ENCODE results near the gene FAM114A1. TPM values are rescaled to one million over a fixed set of nuclear protein-coding genes. Genes with fewer than 3 reads are reported as not detected.

Gene FAM114A1
- total and polyA plus RNA-seq, 2 of the 8 experiments (the other 6 are each of a cell fraction or from before 2014, with no cell fraction given) = 9.5 to 12.0 TPM

GRCh38 chr4:38983291-38983690 lies 115.7 kb downstream of the FAM114A1 start:
- Histone ChIP-seq H4K8ac (ENCODE audit: extremely low read depth, insufficient read depth, low read length) (no peak overlapping the region), H3K23me2 (ENCODE audit: low read depth, low read length) (no peaks in the 10 kb centered on the region), H3K4me3 (ENCODE audit: extremely low read depth in 1 of 4, insufficient read depth in 2 of 4, low read depth in 3 of 4, low read length in 4 of 4) (no peak overlapping the region), H3K4ac (replicated peaks; ENCODE audit: insufficient read length, low read depth, low read length) (no peak overlapping the region), H3K36me3 (ENCODE audit: control insufficient read depth in 2 of 4, insufficient read depth in 4 of 4, low read length in 3 of 4) (no peaks in the 10 kb centered on the region), H3K27ac (ENCODE audit: low read depth, low read length) (no peak overlapping the region), H3K14ac (ENCODE audit: insufficient read length) (no peak overlapping the region), H3K79me2 (ENCODE audit: control insufficient read depth in 1 of 2, insufficient read depth in 2 of 2, low read length in 2 of 2) (no peaks in the 10 kb centered on the region), H3K9me3 (ENCODE audit: insufficient read depth in 2 of 2, low read depth in 1 of 2, low read length in 1 of 2) (no peaks in the 10 kb centered on the region), H2BK12ac (ENCODE audit: low read depth, low read length) (no peak overlapping the region), H4K20me1 (replicated peaks in 1 of 2; ENCODE audit: control insufficient read depth in 1 of 2, insufficient read depth in 2 of 2, low read length in 2 of 2) (no peaks in the 10 kb centered on the region), H2BK5ac (ENCODE audit: low read depth, low read length) (no peak overlapping the region), H2AK5ac (ENCODE audit: low read depth, low read length) (no peak overlapping the region), H3K79me1 (ENCODE audit: low read depth, low read length) (no peaks in the 10 kb centered on the region), H4K5ac (ENCODE audit: insufficient read length, low read depth, low read length) (no peak overlapping the region), H2AFZ (ENCODE audit: low read length) (peak overlapping the region; percentile 59; the same call in 1 of the 2 replicates), H3K9ac (replicated peaks in 1 of 4; ENCODE audit: extremely low read depth in 1 of 4, low read depth in 3 of 4, low read length in 3 of 4) (no peak overlapping the region), H2BK120ac (replicated peaks; ENCODE audit: low read depth, low read length) (no peak overlapping the region), H3K4me1 (replicated peaks in 1 of 4; ENCODE audit: control insufficient read depth in 3 of 4, insufficient read depth in 4 of 4, low read length in 3 of 4) (no peaks in the 10 kb centered on the region; a peak in 1 of 7 replicates), H4K91ac (replicated peaks; ENCODE audit: insufficient read length, low read length) (no peak overlapping the region), H3K27me3 (replicated peaks in 1 of 4; ENCODE audit: control insufficient read depth in 3 of 4, extremely low read depth in 1 of 4, insufficient read depth in 3 of 4, low read length in 3 of 4) (no peaks in the 10 kb centered on the region), H3K4me2 (ENCODE audit: insufficient read depth in 1 of 2, low read depth in 2 of 2, low read length in 2 of 2) (no peak overlapping the region), H2BK15ac (ENCODE audit: low read length) (no peak overlapping the region), H3K23ac (ENCODE audit: insufficient read length) (no peak overlapping the region), H3K18ac (ENCODE audit: extremely low read depth, low read length) (no peak overlapping the region), H2BK20ac (ENCODE audit: low read length) (no peak overlapping the region), H3K56ac (replicated peaks; ENCODE audit: insufficient read length, low read depth, low read length) (no peak overlapping the region)
- WGBS, 2 experiments (ENCODE audit: extremely low coverage in 1 of 2, insufficient coverage in 1 of 2, insufficient read length in 1 of 2, insufficient replicate concordance in 2 of 2, low coverage in 1 of 2, low lambda C conversion rate in 2 of 2, missing lambda C conversion rate in 1 of 2) = 87% methylated on average over 6 of the region's 6 CpGs; no CpG with 5 or more reads in 1 of the 2 experiments
- ChIA-PET POLR2A (ENCODE audit: partially characterized antibody) (no interaction called here), CTCF (ENCODE audit: partially characterized antibody) (no interaction called here)
- TF ChIP-seq SIX5 (IDR thresholded peaks at IDR 0.05; ENCODE audit: low read depth, low read length) (no peak), SAP30 (IDR thresholded peaks at IDR 0.05; ENCODE audit: insufficient read depth, insufficient replicate concordance, low read length) (no peak), CTCF (IDR thresholded peaks at IDR 0.05; ENCODE audit: control extremely low read depth in 1 of 3, insufficient read depth in 1 of 3, low read depth in 1 of 3, low read length in 3 of 3) (no peak), TAF1 (IDR thresholded peaks at IDR 0.05; ENCODE audit: low read depth, low read length) (no peak), HDAC6 (IDR thresholded peaks at IDR 0.05; ENCODE audit: low read depth, low read length) (no peak), KDM1A (IDR thresholded peaks at IDR 0.05; ENCODE audit: borderline replicate concordance, low read length) (no peak), TCF12 (IDR thresholded peaks at IDR 0.05; ENCODE audit: low read depth, low read length) (no peak), CHD1 (IDR thresholded peaks at IDR 0.05; ENCODE audit: low read depth, low read length) (no peak), RFX5 (IDR thresholded peaks at IDR 0.05; ENCODE audit: borderline replicate concordance, low read depth, low read length) (no peak)
- TF ChIP-seq, protein P1, sequence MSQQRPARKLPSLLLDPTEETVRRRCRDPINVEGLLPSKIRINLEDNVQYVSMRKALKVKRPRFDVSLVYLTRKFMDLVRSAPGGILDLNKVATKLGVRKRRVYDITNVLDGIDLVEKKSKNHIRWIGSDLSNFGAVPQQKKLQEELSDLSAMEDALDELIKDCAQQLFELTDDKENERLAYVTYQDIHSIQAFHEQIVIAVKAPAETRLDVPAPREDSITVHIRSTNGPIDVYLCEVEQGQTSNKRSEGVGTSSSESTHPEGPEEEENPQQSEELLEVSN (IDR thresholded peaks at IDR 0.05) = no peak
- FAIRE-seq (no peak), DNase-seq (ENCODE audit: low read depth in 1 of 2, low spot score in 2 of 2) (no peak)

Measured in H1 (cell line).